PC-3 (cell line): ENCODE results near the gene PLEKHA1. TPM values are rescaled to one million over a fixed set of nuclear protein-coding genes. Genes with fewer than 3 reads are reported as not detected.

Experiments used
- ATAC-seq: fragments of 200-7000 bp; cut with Tn5 transposase; 2 replicates; pipeline ENCODE4 v1.9.1; 2020; ENCODE audit warnings: mild to moderate bottlenecking, moderate library complexity
- BruUV-seq: library from RNA; stranded (reverse); fragments of 400-500 nt; replicated peaks from 2 replicates; lab custom pipeline; 2021; lab: Mats Ljungman, UMichigan
- CTCF ChIA-PET: fragments of 300-600 bp; sonication (Branson Sonifier 250); formaldehyde crosslinking; loops from one replicate; lab custom pipeline; 2022; ENCODE audit warnings: antibody characterized with exemption; lab: Charles Lee
- POLR2A ChIA-PET: fragments of 300-600 bp; sonication (Branson Sonifier 250); formaldehyde crosslinking; loops from one replicate; lab custom pipeline; 2022; ENCODE audit warnings: antibody characterized with exemption; ENCODE audit not compliant: unreplicated experiment; lab: Charles Lee
- DNase-seq: peaks from one replicate; pipeline ENCODE4 v3.0.0-alpha.2; 2015
- H2AFZ ChIP-seq: fragments of 300-600 bp; sonication (generic); 2 replicates; pipeline ENCODE4 v1.6.0; 2016; ENCODE audit warnings: antibody characterized with exemption, low read length
- H3F3A ChIP-seq: fragments of 300-600 bp; sonication (generic); one replicate; pipeline ENCODE4 v1.6.0; 2017; ENCODE audit warnings: antibody characterized with exemption, low read length, control low read depth, mild to moderate bottlenecking; ENCODE audit not compliant: unreplicated experiment
- H3K27ac ChIP-seq: fragments of 300-600 bp; sonication (generic); 2 replicates; pipeline ENCODE4 v1.5.1; 2016; ENCODE audit warnings: mild to moderate bottlenecking, low read length
- H3K27me3 ChIP-seq: fragments of 300-600 bp; sonication (generic); 2 replicates; pipeline ENCODE4 v1.6.1; 2016; ENCODE audit warnings: low read length, mixed read lengths
- H3K36me3 ChIP-seq: fragments of 300-600 bp; sonication (generic); 2 replicates; pipeline ENCODE4 v1.6.1; 2016; ENCODE audit warnings: low read depth, mixed run types, low read length, mixed read lengths
- H3K4me1 ChIP-seq: fragments of 300-600 bp; sonication (generic); 2 replicates; pipeline ENCODE4 v1.5.1; 2016; ENCODE audit warnings: low read length; ENCODE audit not compliant: insufficient read depth
- H3K4me2 ChIP-seq: fragments of 300-600 bp; sonication (generic); 2 replicates; pipeline ENCODE4 v1.6.0; 2016; ENCODE audit warnings: low read length
- H3K4me3 ChIP-seq: fragments of 300-600 bp; sonication (generic); 2 replicates; pipeline ENCODE4 v1.5.1; 2016; ENCODE audit warnings: mild to moderate bottlenecking, low read length, mixed read lengths
- H3K79me2 ChIP-seq: fragments of 300-600 bp; sonication (generic); 2 replicates; pipeline ENCODE4 v1.6.1; 2017; ENCODE audit warnings: low read length, mixed read lengths
- H3K9ac ChIP-seq: fragments of 300-600 bp; sonication (generic); 2 replicates; pipeline ENCODE4 v1.6.0; 2016; ENCODE audit warnings: mild to moderate bottlenecking, low read length
- H3K9me2 ChIP-seq: fragments of 300-600 bp; sonication (generic); replicated peaks from 2 replicates; pipeline ENCODE4 v1.6.1; 2016; ENCODE audit warnings: mixed run types, low read length, mixed read lengths
- H3K9me3 ChIP-seq: fragments of 300-600 bp; sonication (generic); 2 replicates; pipeline ENCODE4 v1.6.1; 2016; ENCODE audit warnings: low read length, mixed read lengths
- H4K20me1 ChIP-seq: fragments of 300-600 bp; sonication (generic); 2 replicates; pipeline ENCODE4 v1.6.1; 2016; ENCODE audit warnings: low read length, mixed read lengths
- EZH2 ChIP-seq: fragments of 300-600 bp; sonication (generic); IDR thresholded peaks from one replicate; pipeline ENCODE4 v1.6.1; 2017; ENCODE audit warnings: antibody characterized with exemption, mild to moderate bottlenecking, low read length; ENCODE audit not compliant: unreplicated experiment
- EZH2phosphoT487 ChIP-seq: fragments of 300-600 bp; sonication (generic); IDR thresholded peaks from 2 replicates; pipeline ENCODE4 v1.6.1; 2018; ENCODE audit warnings: mild to moderate bottlenecking, antibody characterized with exemption, low read length, borderline replicate concordance
- intact Hi-C: fragments of 100-400 bp; cut with micrococcal nuclease; formaldehyde crosslinking; loops from 2 replicates; pipeline ENCODE4 v1.9.0; 2023
- total RNA-seq: library from RNA; depleted of rRNA; stranded (reverse); fragments of >200 nt; gene quantifications from 2 replicates; pipeline ENCODE4 v1.2.3, GENCODE V29; 2014
- TF ChIP-seq, protein P1 (sequence below): fragments of 300-600 bp; sonication (generic); conservative IDR thresholded peaks from 2 replicates; pipeline ENCODE4 v1.5.1; 2017; ENCODE audit warnings: antibody characterized with exemption, low read depth, mild to moderate bottlenecking, low read length

PLEKHA1 gene
- total RNA-seq, 1 experiment from 2014 or later: 5.2 TPM

- intact Hi-C loops: no loop called here
- no peak overlapping the region for H3K27ac ChIP-seq
- ATAC-seq: no peak
These were observed 44.5 kb downstream of the PLEKHA1 start for GRCh38 chr10:122419016-122419415.

DNA sequence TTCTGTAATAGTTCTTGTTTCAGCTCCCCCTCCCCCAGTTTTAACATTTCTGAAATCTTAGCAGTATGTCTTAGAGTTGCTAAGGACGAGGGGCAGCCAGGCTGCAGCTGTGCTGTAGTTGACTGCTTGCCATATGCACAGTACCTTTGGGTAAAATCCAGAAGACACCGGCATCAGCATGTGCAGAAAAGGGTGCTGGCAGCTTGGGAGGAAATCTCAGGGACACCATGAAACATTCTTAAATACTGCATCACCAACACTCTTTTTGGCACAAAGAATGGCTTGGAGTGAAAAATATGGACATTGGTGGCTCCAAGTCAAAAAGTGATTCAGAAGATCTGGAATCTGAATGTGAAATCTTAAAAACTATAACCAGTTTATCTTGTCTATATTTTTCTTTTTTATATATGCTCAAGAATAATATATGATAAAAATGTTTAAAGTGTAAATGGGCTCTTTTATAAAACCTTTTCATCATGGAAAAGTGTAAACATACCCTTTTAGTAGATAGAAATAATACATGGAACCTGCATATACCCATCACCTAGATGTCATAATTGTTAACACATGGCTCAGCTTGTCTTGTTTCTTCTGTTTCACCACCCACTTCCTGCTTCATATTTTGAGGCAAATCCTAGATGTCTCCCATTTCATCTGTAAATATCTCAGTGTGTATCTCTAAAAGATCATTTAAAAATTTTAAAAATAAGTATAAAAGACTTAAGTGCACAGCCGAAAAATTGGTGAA, 45.5 kb downstream of the PLEKHA1 start:
- Histone ChIP-seq H2AFZ (no peak overlapping the region), H3K9me2 (no peaks in the 10 kb centered on the region), H3K4me2 (no peak overlapping the region), H3K4me3 (no peak overlapping the region), H4K20me1 (no peaks in the 10 kb centered on the region), H3K36me3 (no peaks in the 10 kb centered on the region), H3K79me2 (no peaks in the 10 kb centered on the region), H3K27ac (no peak overlapping the region), H3K9ac (no peak overlapping the region), H3K27me3 (no peaks in the 10 kb centered on the region), H3K4me1 (no peaks in the 10 kb centered on the region), H3F3A (no peaks in the 10 kb centered on the region), H3K9me3 (no peaks in the 10 kb centered on the region)
- ATAC-seq: no peak
- no TSS peak for BruUV-seq
- intact Hi-C loops: no loop called here
- POLR2A ChIA-PET: no interaction called here
- CTCF ChIA-PET: no interaction called here
- TF ChIP-seq, protein P1, sequence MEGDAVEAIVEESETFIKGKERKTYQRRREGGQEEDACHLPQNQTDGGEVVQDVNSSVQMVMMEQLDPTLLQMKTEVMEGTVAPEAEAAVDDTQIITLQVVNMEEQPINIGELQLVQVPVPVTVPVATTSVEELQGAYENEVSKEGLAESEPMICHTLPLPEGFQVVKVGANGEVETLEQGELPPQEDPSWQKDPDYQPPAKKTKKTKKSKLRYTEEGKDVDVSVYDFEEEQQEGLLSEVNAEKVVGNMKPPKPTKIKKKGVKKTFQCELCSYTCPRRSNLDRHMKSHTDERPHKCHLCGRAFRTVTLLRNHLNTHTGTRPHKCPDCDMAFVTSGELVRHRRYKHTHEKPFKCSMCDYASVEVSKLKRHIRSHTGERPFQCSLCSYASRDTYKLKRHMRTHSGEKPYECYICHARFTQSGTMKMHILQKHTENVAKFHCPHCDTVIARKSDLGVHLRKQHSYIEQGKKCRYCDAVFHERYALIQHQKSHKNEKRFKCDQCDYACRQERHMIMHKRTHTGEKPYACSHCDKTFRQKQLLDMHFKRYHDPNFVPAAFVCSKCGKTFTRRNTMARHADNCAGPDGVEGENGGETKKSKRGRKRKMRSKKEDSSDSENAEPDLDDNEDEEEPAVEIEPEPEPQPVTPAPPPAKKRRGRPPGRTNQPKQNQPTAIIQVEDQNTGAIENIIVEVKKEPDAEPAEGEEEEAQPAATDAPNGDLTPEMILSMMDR: no peak
- TF ChIP-seq EZH2phosphoT487 (no peak), EZH2 (no peak)
- DNase-seq: no peak

More at GRCh38 chr10:122419016-122419415, 44.5 kb downstream of the PLEKHA1 start:
- H4K20me1 ChIP-seq: no peaks in the 10 kb centered on the region
- BruUV-seq: no TSS peak
- H3K9me3 ChIP-seq: no peaks in the 10 kb centered on the region
- no peak overlapping the region for H3K9ac ChIP-seq
- TF ChIP-seq, protein P1: no peak
- no peak for TF ChIP-seq EZH2phosphoT487
- TF ChIP-seq EZH2: no peak
- no peak overlapping the region for H3K4me3 ChIP-seq
- no peak overlapping the region for H3K4me2 ChIP-seq
- no peaks in the 10 kb centered on the region for H3K79me2 ChIP-seq
- CTCF ChIA-PET: no interaction called here
- H3F3A ChIP-seq: no peaks in the 10 kb centered on the region
- no peak overlapping the region for H2AFZ ChIP-seq
- no peaks in the 10 kb centered on the region for H3K27me3 ChIP-seq
- no peaks in the 10 kb centered on the region for H3K9me2 ChIP-seq
- no peaks in the 10 kb centered on the region for H3K36me3 ChIP-seq
- POLR2A ChIA-PET: no interaction called here
- H3K4me1 ChIP-seq: no peaks in the 10 kb centered on the region
- DNase-seq: no peak

- CTCF ChIA-PET: no interaction called here
- no peak for DNase-seq
These were observed 46.1 kb downstream of the PLEKHA1 start for GRCh38 chr10:122420624-122421007.

More at GRCh38 chr10:122420624-122421007, 46.1 kb downstream of the PLEKHA1 start:
- intact Hi-C loops: no loop called here
- Histone ChIP-seq H3K9me2 (no peaks in the 10 kb centered on the region), H3K9me3 (no peaks in the 10 kb centered on the region), H3K27me3 (no peaks in the 10 kb centered on the region), H2AFZ (no peak overlapping the region), H3K4me3 (no peak overlapping the region), H3K4me2 (no peak overlapping the region), H3K9ac (no peak overlapping the region), H3K4me1 (no peaks in the 10 kb centered on the region), H3K36me3 (no peaks in the 10 kb centered on the region), H3K27ac (no peak overlapping the region), H3K79me2 (no peaks in the 10 kb centered on the region), H3F3A (no peaks in the 10 kb centered on the region), H4K20me1 (no peaks in the 10 kb centered on the region)
- TF ChIP-seq EZH2 (no peak), EZH2phosphoT487 (no peak)
- TF ChIP-seq, protein P1: no peak
- BruUV-seq: no TSS peak
- no peak for ATAC-seq
- POLR2A ChIA-PET: no interaction called here
